HG03039 (cell line): Measurements from ENCODE around the gene ASB8.
"Not testable (repeated sequence)": the region's sequence is repeated elsewhere in the genome, so short reads cannot be mapped to it uniquely, and the experiment has no call there.

Experiments used
- ATAC-seq: cut with Tn5 transposase; IDR thresholded peaks from one replicate; pipeline ENCODE4 v1.9.1; 2021; ENCODE audit warnings: mild to moderate bottlenecking, moderate library complexity; ENCODE audit not compliant: unreplicated experiment

Gene ASB8

GRCh38 chr12:48142818-48143674 lies 14.3 kb downstream of the ASB8 start:
- no peak for ATAC-seq

DNA sequence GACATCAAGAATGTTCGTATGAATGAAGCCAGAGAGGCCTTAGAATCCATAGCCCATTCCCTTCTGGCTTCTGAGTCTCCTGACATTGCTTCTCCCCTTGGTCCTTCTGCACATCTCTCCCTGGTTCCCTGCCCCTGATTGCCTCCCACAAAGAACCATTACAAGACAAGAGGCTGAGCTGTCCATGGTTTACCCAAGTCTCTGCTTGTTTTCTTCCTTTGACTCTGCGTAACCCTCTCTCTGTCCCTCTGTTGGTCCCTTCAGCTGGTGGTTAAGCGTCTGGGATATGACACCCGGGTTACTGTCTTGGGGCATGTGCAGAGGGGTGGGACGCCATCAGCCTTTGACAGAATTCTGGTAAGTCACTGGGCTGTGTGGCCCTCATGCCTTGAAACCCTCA lies 22.3 kb downstream of the ASB8 start:
- no peak for ATAC-seq

GRCh38 chr12:48132826-48133225 lies 24.5 kb downstream of the ASB8 start:
- ATAC-seq, result no peak

DNA sequence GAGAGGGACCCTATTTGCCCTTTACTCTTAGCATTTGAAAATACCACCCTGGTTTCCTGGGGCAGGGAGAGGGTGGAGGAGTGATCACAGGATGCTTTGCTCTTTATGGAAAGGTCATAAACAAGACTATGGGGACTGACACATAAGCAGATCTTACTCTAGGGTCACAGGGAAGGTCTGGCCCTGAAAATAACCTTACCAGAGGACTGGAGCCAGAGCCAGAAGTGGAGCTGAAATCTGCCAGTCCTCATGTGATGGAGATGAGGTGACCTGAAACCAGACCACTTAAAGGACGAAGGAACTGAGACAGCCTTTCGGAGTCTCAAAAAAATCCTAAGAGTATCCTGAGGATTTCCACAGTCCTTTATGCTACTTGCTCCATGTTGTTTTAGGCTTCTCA lies 25.8 kb downstream of the ASB8 start:
- no peak for ATAC-seq

DNA sequence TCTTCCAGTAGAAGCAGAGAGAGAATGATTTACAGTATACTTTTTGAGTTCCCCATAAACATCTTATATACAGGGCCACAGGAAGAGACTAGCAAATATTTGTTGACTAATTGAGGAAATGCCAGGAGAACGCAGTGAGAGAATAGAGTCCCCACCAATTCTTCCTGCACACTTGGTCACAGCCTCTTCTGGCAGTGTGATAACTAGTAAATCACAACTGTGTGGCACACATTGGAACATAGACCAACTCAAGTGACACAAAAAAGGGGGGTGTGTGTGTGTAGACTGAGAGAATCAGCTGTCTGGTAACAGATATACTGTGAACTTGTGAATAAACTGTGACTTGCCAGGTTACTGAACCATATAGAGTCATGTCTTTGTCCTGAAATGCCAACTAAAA lies 27.9 kb downstream of the ASB8 start:
- ATAC-seq, result no peak

DNA sequence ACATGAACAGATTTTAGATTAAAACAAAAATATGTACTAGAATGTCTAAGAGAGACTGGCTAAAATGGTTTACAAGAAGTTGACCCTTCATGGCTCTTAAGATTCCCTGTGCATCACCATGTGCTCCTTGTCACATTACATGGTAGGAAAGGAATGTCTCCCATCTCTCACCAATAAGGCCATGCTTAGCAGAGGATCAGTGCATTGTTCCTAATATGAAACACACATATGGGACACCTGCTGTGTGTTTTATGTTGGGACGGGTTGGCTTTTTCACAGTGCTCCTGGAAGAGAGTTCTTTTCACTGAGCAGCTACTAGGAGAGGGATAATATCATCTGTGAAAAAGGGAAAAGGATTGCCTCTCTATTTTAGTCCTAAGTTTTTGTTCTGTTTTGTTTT lies 28.5 kb downstream of the ASB8 start:
- no peak for ATAC-seq

GRCh38 chr12:48126953-48127630 lies 30.2 kb downstream of the ASB8 start:
- no peak for ATAC-seq

- no peak for ATAC-seq
Measured at GRCh38 chr12:48125985-48126384, 31.3 kb downstream of the ASB8 start.

DNA sequence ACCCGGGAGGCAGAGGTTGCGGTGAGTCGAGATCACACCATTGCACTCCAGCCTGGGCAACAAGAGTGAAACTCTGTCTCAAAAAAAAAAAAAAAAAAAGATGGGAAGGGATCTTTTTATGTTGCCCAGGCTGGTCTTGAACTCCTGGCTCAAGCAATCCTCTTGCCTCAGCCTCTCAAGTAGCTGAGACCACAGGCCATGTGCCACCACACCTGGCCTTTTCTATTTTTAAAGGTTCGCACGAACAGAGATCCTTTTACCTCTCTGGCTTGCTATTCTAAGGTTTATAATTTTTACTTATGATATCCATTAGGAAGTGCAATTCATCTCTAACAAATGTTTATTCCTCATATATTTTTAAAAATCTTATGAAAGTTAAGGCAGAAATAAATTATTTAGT lies 31.8 kb downstream of the ASB8 start:
- not testable (repeated sequence) for ATAC-seq

GRCh38 chr12:48123169-48123568 lies 34.1 kb downstream of the ASB8 start:
- no peak for ATAC-seq

- no peak for ATAC-seq
Measured at GRCh38 chr12:48122065-48122834, 35.1 kb downstream of the ASB8 start.

- no peak for ATAC-seq
Measured at GRCh38 chr12:48121522-48121921, 35.8 kb downstream of the ASB8 start.

DNA sequence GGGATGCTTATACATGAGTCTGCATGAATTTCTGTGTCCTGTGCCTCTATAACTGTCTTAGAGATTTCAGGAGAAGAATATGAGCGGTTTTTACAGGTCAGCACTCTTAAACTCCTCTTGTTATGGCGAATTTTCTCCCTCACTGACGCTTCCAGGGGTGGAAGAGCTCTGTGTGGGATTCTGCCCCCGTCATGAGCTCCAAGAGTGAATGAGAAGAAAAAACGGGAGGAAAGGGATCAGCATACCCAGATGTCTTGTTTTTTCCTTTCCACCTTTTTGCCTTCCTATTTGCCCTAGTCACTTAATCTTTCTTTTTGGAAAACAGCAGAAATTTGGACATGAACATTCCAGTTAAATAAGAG lies 37.5 kb downstream of the ASB8 start:
- no peak for ATAC-seq

DNA sequence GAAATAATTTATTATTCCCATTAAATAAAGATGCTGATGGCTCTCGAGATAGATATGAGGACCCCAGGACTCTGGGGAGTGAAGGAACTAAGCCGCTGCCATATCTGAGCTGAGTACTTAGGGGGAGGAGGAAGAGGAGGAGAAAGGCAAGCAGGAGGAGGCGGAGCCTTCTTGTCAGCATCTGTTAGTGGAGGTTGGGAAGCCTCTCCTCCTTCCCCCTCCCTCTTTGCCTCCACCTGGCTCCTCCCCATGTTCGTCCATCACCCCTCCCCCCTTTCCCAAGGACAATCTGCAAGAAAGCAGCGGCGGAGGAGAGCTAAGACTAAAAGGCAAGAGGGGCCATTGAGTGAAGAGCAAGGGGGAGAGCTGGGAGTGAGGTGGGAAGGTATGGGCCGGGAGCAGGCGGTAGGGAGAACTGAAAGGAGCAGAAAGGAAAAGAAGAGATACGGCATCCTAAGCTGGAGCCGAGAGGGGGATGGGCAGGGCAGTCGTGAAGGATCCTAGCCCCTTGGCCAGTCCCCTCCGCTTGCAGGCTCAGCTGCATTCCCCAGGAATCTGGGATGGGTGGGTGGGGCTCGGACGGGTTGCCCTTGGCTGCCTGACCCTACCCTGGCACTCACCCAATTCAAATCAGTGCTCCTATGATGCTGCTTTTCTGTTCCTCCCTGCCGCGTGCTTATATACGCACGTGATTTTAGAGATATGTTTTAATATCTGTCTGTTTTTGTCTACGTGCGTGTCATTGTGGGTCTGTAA lies 38.1 kb downstream of the ASB8 start, which contains the start of gene PFKM:
PFKM (plus strand) TSS at position 287 of the 756 bp plus-strand sequence. CDS start 3,411 bp downstream, outside the sequence.
- peak; percentile 96 for ATAC-seq

- no peak for ATAC-seq
Measured at GRCh38 chr12:48118284-48118871, 38.9 kb downstream of the ASB8 start.

DNA sequence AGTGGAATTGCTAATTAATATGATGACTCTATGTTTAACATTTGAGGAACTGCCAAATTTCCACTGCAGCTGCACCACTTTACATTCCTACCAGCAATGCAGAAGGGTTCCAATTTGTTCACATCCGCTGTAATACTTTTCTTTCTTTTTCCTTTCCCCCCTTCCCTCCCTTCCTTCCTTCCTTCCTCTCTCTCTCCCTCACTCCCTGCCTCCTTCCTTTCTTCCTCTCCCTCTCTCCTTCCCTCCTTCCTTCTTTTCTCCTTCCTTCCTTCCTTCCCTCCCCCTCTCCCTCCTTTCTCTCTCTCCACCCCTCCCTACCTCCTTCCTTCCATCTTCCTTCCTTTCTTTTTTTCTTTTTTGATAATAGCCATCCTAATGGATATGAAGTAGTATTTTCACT lies 41.4 kb downstream of the ASB8 start:
- ATAC-seq, result no peak

DNA sequence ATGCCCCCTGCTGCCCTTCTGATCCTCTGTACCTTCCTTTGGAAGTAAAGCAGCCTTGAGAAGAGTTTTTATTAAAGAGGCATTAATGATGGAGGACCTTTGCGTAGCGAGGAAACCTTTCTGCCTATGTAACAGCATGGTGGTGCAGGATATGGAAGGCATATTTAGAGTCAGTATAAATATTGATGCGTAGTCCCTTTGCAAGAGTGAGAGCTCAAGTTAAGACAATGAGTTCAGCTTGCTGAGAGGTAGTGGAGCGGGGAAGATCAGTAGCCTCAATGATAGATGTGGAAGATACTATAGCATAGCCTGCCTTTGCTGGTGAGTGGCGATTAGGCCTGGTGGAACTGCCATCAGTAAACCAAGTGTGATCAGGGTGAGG lies 46.0 kb downstream of the ASB8 start:
- not testable (repeated sequence) for ATAC-seq

GRCh38 chr12:48110691-48111311 lies 46.5 kb downstream of the ASB8 start:
- ATAC-seq, result no peak

GRCh38 chr12:48109424-48109823 lies 47.9 kb downstream of the ASB8 start:
- ATAC-seq, result no peak
